Measurements from ENCODE around the gene MS4A13. TPM values are rescaled to one million over a fixed set of nuclear protein-coding genes. Genes with fewer than 3 reads are reported as not detected.

Gene MS4A13
- total and polyA plus RNA-seq, 10 of the 15 experiments (the other 5 are each of a cell fraction or from before 2014, with no cell fraction given): not detected

- H3K36me3 ChIP-seq (ENCODE audit: control insufficient read depth in 2 of 2, insufficient read depth in 2 of 2, low read length in 1 of 2): no peaks in the 10 kb centered on the region
- CTCF ChIA-PET: interaction anchor here (0.8 to 1.4 kb wide), 2 partner anchors 29 to 168 kb away, joined by 3 to 4 read pairs; no protein-coding TSS in a partner anchor
- BruUV-seq (replicated peaks): no TSS peak
- intact Hi-C loops (cut with micrococcal nuclease; ENCODE audit: unreplicated experiment): no loop called here
- H3K4me3 ChIP-seq: no peak overlapping the region
- H3K9me3 ChIP-seq (replicated peaks; ENCODE audit: control insufficient read depth, insufficient read depth, low read length): no peaks in the 10 kb centered on the region
- no peaks in the 10 kb centered on the region; a peak in 1 of 4 replicates for H3K27me3 ChIP-seq (replicated peaks in 1 of 2; ENCODE audit: control insufficient read depth in 2 of 2, insufficient read depth in 2 of 2, low read length in 1 of 2)
- H3K79me2 ChIP-seq (ENCODE audit: control insufficient read depth, insufficient read depth, low read length): no peaks in the 10 kb centered on the region
- TF ChIP-seq CBX5 (IDR thresholded peaks at IDR 0.05; ENCODE audit: low read depth): no peak
- TF ChIP-seq SMAD5 (IDR thresholded peaks at IDR 0.05; ENCODE audit: low read depth): no peak
- TF ChIP-seq CUX1 (IDR thresholded peaks at IDR 0.05; ENCODE audit: insufficient replicate concordance, low read depth, low read length): no peak
- TF ChIP-seq E2F8 (IDR thresholded peaks at IDR 0.05; ENCODE audit: low read depth, partially characterized antibody): no peak
- no peak for TF ChIP-seq TCF12 (IDR thresholded peaks at IDR 0.05; ENCODE audit: low read depth, low read length)
- no peak for TF ChIP-seq CBFB (IDR thresholded peaks at IDR 0.05; ENCODE audit: low read depth)
- TF ChIP-seq RFX5 (IDR thresholded peaks at IDR 0.05; ENCODE audit: low read depth, low read length): no peak
- FAIRE-seq (no peak), DNase-seq (ENCODE audit: low read depth, low spot score) (no peak), ATAC-seq (no peak)
- in situ Hi-C loops (cut with MboI): no loop called here
- H3K9ac ChIP-seq (ENCODE audit: control insufficient read depth, insufficient read depth, low read length): no peak overlapping the region
- H3K27ac ChIP-seq (ENCODE audit: control insufficient read depth, insufficient read depth): no peak overlapping the region
- H4K20me1 ChIP-seq (ENCODE audit: control insufficient read depth, insufficient read depth): no peaks in the 10 kb centered on the region
- SMC1A ChIA-PET (ENCODE audit: uncharacterized antibody, unreplicated experiment): interaction anchor here (0.6 to 1.1 kb wide), 4 partner anchors 17 to 248 kb away, joined by 3 read pairs; no protein-coding TSS in a partner anchor
- POLR2A ChIA-PET: no interaction called here
- RAD21 ChIA-PET (ENCODE audit: unreplicated experiment): no interaction called here
- H3K4me1 ChIP-seq (ENCODE audit: control insufficient read depth, insufficient read depth, low read length): no peaks in the 10 kb centered on the region
- no peak overlapping the region for H3K4me2 ChIP-seq (ENCODE audit: control insufficient read depth, insufficient read depth)
- H2AFZ ChIP-seq (ENCODE audit: control insufficient read depth, low read depth, low read length): no peak overlapping the region
- 41% methylated on average over 3 of the region's 3 CpGs for WGBS (ENCODE audit: insufficient coverage, insufficient replicate concordance, low lambda C conversion rate, missing lambda C conversion rate)
Observed at GRCh38 chr11:60512651-60513225, 2.5 kb upstream of the MS4A13 start.
